ENCODE results near the gene CLMN. TPM values are rescaled to one million over a fixed set of nuclear protein-coding genes. Genes with fewer than 3 reads are reported as not detected.

Gene CLMN
- total RNA-seq, 2 donors from 2014 or later, result 24.6 to 39.3 TPM

Small RNA genes within 50 kb of the gene (microRNA-seq; reads per million reads assigned to microRNA genes)
- 3.0 reads per million, percentile 36 among the genes with 10 or more reads in this experiment for gene MIR3173

Small RNA genes within 50 kb of the gene (small RNA-seq; reads per million reads assigned to genes)
- 0 to 0.19 reads per million in 2 donors for gene MIR3173

Other genes starting within 250 kb of the CLMN start
- 10 to 100 TPM; 25.4 to 86.3 TPM for gene DICER1, start 162.4 kb downstream of the CLMN start, total RNA-seq
- 10 to 100 TPM in 1 of 2 donors, 1 to 10 TPM in 1; 3.4 to 29.5 TPM for gene SYNE3, start 196.7 kb upstream of the CLMN start, total RNA-seq
- gene GLRX5, start 215.1 kb upstream of the CLMN start, total RNA-seq, result 10 to 100 TPM; 56.2 to 93.0 TPM

All from prostate gland (tissue), 2 donors.